Measurements from ENCODE around the gene APLP2. TPM values are rescaled to one million over a fixed set of nuclear protein-coding genes. Genes with fewer than 3 reads are reported as not detected.

The APLP2 gene
- total and polyA plus RNA-seq, 2 of the 4 experiments (the other 2 are of a cell fraction), result 127 to 235 TPM

DNA sequence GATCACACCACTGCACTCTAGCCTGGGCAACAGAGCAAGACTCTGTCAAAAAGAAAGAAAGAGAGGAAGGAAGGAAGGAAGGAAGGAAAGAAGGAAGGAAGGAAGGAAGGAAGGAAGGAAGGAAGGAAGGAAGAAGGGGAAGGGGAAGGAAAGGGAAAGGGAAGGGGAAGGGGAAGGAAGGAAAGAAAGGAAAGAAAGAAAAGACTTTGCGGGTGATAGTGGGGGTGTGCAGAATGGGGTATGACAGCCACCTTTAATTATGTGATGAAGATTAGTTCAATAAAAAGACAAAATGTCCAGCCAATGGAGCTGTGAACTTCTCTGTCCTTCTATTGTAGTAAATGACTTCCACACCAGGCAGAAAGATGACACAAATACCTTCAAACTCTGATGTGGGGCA, 8.7 kb upstream of the APLP2 start:
- dilution Hi-C loops (cut with HindIII; ENCODE audit: low sequenced_read_pairs, unreplicated experiment), result no loop called here
- no peak overlapping the region for H4K8ac ChIP-seq (ENCODE audit: low read depth in 2 of 2, low read length in 2 of 2)
- intact Hi-C loops (cut with micrococcal nuclease), result no loop called here
- H3K4me2 ChIP-seq (ENCODE audit: low read depth, low read length), result no peak overlapping the region
- H3K56ac ChIP-seq (ENCODE audit: extremely low read depth, insufficient read depth, low read length), result no peak overlapping the region
- H3K23ac ChIP-seq (ENCODE audit: low read depth, low read length), result no peak overlapping the region
- ATAC-seq (ENCODE audit: low read depth) (no peak), DNase-seq (no peak)
- TF ChIP-seq USF2 (IDR thresholded peaks at IDR 0.05; ENCODE audit: low read depth, low read length) (no peak), MXI1 (IDR thresholded peaks at IDR 0.05; ENCODE audit: borderline replicate concordance, low read depth, low read length) (no peak), CTCF (conservative IDR thresholded peaks at IDR 0.05; ENCODE audit: low read depth, low read length) (no peak), RFX5 (IDR thresholded peaks at IDR 0.05; ENCODE audit: low read depth, low read length) (no peak), RCOR1 (IDR thresholded peaks at IDR 0.05; ENCODE audit: insufficient replicate concordance, low read length) (no peak)
- in situ Hi-C loops (cut with MboI; ENCODE audit: low sequenced_read_pairs), result no loop called here
- no peaks in the 10 kb centered on the region for H3K4me1 ChIP-seq (ENCODE audit: control insufficient read depth, insufficient read depth, low read length)
- BruUV-seq (replicated peaks), result no TSS peak
- no peak overlapping the region for H3K4me3 ChIP-seq (ENCODE audit: insufficient read depth, low read depth, low read length)
- no peaks in the 10 kb centered on the region for H4K20me1 ChIP-seq (ENCODE audit: insufficient read depth, low read length)
- no peak overlapping the region for H2BK5ac ChIP-seq (ENCODE audit: low read depth, low read length, poor library complexity, severe bottlenecking)
- H3K18ac ChIP-seq (ENCODE audit: low read depth, low read length), result no peak overlapping the region
- H2BK20ac ChIP-seq (ENCODE audit: low read depth, low read length), result no peak overlapping the region
- no peak overlapping the region for H2AK9ac ChIP-seq (replicated peaks; ENCODE audit: low read depth, low read length, poor library complexity)
- no peak overlapping the region for H3K14ac ChIP-seq (replicated peaks; ENCODE audit: low read depth, low read length)
- peaks cover 56% of the 10 kb centered on the region for H3K27me3 ChIP-seq (ENCODE audit: control insufficient read depth, insufficient read depth, low read length)
- no peak overlapping the region for H4K91ac ChIP-seq (ENCODE audit: insufficient read depth, low read depth, low read length)
- H2AK5ac ChIP-seq (ENCODE audit: low read depth, low read length), result no peak overlapping the region
- H2BK120ac ChIP-seq (ENCODE audit: low read depth, low read length), result no peak overlapping the region
- no peak overlapping the region for H4K5ac ChIP-seq (ENCODE audit: low read depth, low read length)
- POLR2A ChIA-PET (ENCODE audit: unreplicated experiment), result no interaction called here
- H3K27ac ChIP-seq (ENCODE audit: insufficient read depth, low read length), result no peak overlapping the region
- no peaks in the 10 kb centered on the region for H3K9me3 ChIP-seq (ENCODE audit: control insufficient read depth, insufficient read depth, low read length)
- H2BK15ac ChIP-seq (ENCODE audit: low read depth, low read length), result no peak overlapping the region
- H3K36me3 ChIP-seq (ENCODE audit: control insufficient read depth, insufficient read depth, low read length), result no peaks in the 10 kb centered on the region
- H3K9me1 ChIP-seq (ENCODE audit: insufficient read depth, low read length), result no peaks in the 10 kb centered on the region
- H3K4ac ChIP-seq (ENCODE audit: low read depth, low read length), result no peak overlapping the region
- no peaks in the 10 kb centered on the region for H3K79me1 ChIP-seq (ENCODE audit: low read depth in 1 of 2, low read length in 2 of 2)
- no CpG with 5 or more reads among the region's 1 CpG for WGBS, 2 experiments (ENCODE audit: extremely low coverage in 2 of 2, insufficient read length in 1 of 2)
- no peak overlapping the region for H2AFZ ChIP-seq (replicated peaks; ENCODE audit: low read length, poor library complexity)
- CTCF ChIA-PET, result no interaction called here
- no peak overlapping the region for H3K9ac ChIP-seq (ENCODE audit: low read depth, low read length)
